GM21360 (cell line): ENCODE data around the gene RASL11B.

Experiments
- ATAC-seq: cut with Tn5 transposase; IDR thresholded peaks from one replicate; pipeline ENCODE4 v1.9.1; 2021; ENCODE audit warnings: mild to moderate bottlenecking, moderate library complexity; ENCODE audit not compliant: unreplicated experiment

The RASL11B gene

DNA sequence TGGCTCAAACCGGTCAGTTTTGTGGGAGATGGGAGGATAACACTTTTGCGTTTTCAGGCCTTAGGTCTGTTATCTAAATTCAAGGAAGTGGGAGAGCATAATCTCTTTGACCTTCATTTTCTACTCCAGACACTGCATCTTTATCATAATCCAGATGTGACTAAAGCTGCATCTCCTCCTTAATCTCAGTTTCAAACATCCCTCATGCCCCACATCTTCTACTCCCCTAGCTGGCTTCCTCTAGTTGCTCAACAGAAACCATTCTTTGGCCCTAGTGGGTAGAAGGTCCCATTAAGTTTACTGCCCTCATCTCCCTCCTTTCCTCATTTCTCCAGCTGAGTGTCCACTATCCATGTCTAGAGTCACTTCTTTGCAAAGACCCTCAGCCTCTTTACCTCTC is 18.8 kb upstream of the RASL11B start:
- ATAC-seq, result no peak

DNA sequence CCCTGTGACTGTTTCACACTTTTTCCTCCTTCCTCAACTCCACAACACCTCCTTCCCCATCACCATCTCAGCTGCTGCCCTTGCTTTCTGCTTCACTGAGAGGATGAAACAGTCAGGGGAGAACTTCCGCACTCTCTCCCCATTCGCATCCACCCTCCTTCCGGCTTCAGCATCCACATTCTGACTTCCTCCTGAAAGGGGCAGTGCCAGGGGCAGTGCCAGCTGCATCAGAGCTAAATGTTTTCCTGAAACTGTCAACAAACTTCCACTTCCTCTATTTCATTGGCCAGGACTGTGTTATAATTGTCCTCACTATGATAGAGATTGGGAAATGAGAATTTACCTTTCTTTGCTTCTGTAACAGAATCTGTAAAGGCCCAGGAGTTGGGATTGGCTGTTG is 18.2 kb upstream of the RASL11B start:
- ATAC-seq, result peak; percentile 55

DNA sequence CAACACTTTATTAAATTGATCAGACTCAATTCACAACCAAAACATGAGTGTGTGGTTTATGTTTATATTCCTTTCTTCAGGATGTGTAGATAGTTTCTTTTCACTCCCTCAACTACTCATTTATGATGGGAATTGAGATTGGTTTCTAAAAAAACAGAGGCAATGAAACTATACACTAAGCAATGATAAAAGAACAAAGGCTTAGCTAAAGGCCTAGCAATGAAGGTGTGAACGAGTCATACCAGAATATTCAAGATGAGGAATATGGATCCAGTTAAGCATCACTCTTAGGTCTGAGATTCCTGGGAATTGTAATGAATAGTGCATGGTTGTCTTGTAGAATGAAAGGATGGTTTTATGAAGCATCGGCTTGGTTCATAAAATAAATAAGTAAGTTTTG is 17.5 kb upstream of the RASL11B start:
- no peak for ATAC-seq

DNA sequence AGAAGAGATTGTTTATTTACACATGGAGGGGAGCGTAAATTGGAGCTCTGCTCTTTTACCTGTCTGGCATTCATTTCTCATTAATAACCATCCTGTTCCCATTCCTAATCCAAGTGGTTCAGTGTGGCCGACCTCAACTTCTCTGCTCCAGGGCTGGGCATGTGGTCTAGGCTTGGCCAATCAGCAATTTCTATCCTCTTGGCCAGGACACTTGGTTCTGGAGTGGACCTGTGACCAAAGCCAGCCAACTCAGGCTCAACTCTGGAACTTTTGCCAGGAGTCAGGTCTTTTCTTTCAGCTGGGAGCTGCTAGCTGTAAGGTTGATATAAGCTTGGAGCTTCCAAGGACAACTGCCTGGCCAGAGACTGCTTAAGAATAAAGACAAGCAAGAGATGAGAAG is 15.6 kb upstream of the RASL11B start:
- ATAC-seq, result no peak

DNA sequence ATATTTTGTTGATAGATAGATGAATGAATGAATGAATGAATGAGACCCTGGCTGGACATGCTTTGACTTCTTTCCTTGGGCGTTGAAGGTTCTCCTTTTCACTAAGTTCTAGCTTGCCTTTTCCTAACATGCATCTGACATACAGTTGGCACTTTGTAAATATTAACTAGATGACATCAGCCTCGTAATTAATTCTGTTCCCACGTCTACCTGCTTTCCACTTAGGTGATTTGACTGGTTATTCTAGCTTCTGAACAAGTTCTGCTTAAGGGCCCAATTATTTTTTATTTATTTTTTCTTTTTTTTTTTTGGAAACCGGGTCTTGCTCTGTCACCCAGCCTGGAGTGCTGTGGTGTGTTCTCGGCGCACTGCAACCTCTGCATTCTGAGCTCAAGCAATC is 13.9 kb upstream of the RASL11B start:
- ATAC-seq, result no peak

DNA sequence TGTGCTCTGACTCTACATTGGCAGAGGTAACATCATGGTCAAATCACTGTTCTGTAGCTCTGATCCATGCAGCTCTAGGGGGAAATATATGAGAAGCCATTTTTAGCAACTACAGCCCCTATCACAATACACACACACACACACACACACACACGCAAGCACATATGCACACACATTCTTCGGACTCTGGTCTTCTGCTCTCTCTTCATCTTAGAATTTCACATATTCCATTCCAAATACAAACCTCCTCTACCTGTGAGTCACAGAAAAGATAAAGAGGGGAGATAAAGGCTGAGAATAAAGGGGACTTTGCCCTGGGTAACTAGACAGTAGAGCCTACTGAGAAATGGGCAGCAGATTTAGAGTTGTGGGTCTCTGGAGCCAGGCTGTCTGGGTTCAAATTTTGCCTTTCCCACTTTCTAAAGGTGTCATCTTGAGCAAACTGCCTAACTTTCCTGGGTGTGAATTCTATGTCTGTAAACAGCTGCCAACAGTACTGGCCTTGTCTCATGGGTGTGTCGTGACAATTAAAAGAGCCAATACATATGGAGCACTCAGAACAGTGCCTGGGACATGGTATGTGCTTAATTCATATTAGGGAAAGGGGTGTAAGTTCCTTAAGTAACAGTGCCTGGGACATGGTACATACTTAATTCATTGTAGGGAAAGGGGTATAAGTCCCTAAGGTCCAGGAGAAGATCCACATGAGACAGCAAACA is 11.6 kb upstream of the RASL11B start:
- no peak for ATAC-seq

DNA sequence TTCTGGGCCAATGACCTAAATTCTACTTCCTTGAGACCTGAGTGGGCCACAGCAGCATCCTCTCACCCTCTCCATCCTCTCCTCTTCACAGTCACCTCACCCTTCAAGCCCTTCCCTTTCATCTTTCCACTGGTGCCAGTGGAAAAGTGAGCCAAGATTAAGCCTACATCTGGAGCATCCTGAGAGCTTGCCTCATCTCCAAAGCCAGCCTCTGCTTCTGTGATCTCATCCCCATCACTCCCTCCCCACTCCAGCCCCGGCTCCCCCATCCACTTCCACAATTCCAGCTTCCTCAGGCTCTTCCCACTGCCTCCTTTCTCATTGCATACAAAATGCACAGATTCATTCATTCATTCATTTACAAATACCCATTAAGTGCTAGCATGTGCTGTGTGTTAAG is 10.1 kb upstream of the RASL11B start:
- ATAC-seq, result no peak

DNA sequence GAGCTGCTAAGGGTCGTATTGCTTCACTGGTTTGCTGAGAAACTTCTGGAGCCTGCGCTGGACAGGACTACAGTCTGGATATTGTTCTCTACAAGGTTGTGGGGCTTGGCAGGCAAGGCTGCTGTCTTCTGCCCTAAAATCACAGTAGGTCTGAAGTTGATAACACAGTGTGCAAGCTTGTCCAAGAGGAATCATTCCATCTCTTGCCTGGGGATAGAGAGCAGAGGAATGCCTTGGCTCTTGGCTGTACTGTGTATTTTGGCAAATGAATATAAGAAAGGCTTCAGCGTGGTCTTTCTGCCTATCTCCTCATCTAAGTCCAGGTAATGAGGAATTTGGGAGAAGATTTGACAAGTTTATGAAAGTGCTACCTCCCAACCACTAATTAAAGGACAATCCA is 9.4 kb upstream of the RASL11B start:
- no peak for ATAC-seq

DNA sequence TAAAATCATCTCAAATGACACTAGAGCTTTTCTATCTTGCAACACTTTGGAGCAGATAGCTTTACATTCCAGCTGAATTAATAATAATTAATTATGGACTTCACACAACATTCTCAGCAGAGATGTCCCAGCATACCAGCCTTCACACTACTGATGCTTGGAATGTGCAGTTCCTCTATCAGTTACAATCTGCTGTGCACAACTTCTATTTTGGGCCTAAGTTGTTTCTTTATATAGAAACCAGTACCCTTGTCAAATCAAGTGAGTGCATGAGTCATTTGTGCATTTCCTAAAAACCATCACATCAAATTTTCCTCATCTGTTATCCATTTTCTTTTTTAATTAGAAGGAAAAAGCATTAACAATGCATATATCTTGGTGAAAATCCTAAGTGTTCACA is 8.8 kb upstream of the RASL11B start:
- ATAC-seq, result no peak

DNA sequence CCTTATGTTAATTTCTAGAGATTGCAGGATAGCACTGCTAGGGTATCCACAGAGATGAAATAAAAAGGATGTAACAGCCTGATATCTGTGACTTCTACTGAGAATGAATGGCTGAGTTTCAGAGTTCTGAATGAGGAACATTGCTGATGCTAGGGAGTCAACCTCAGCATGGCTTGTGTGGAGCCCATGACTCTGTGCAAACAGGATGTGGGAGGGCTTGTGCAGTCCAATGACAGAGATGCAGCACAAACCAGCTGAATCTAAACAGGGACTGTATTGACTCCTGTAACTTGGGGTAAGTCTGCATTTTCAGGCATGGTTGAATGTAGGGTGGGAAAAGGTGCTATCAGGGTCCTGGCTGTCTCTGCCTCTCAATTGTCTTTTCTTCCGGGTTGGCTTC is 5.3 kb upstream of the RASL11B start:
- no peak for ATAC-seq

DNA sequence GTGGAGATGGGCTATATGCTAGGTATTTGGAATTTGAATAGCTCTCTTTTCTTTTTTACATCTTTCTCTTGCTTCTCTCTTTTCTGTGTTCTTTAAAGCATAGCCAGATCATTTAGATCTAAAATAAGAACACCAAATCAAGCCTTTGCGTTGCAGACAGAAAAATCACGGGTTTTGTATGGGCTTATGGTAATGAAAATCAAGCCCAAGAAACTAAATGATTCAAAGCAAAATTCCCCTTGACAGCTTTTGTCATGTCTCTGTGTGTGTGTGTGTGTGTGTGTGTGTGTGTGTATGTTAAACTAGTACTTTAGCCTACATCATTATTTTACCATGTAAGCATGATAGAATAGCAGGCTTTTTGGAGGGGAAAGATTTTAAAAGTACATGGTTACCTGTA is 1.8 kb upstream of the RASL11B start:
- ATAC-seq, result no peak

DNA sequence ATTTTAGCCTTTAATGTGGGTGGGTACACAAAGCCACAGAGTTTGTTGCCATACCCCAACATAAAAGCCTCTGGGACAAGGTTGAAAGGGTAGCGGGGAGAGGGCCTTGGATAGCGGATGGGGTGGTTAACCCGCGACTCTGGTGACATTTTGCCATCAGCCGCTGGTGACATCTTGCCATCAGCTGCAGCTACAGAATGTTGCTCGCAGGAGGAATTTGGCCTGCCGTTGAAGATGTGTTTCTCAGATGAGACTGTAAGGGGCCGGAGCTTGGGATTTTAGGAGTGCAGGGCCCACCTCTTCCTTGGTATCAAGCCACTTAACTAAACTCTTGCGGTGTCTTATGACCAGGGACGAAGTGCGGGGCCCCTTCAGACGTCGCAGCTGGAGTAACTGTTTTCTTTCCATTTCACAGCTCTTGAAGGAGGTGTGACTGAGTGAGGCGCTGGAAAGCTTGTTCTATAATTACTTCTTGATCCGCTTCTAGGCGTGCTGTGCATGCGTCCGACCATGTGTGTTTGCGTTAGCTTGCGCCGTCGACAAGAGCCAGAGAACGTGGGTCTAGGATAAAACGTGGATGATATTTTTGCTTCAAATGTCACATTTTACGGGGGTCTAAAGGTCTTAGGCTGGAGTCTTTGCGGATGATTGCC is 820 bp upstream of the RASL11B start:
- ATAC-seq, result no peak

DNA sequence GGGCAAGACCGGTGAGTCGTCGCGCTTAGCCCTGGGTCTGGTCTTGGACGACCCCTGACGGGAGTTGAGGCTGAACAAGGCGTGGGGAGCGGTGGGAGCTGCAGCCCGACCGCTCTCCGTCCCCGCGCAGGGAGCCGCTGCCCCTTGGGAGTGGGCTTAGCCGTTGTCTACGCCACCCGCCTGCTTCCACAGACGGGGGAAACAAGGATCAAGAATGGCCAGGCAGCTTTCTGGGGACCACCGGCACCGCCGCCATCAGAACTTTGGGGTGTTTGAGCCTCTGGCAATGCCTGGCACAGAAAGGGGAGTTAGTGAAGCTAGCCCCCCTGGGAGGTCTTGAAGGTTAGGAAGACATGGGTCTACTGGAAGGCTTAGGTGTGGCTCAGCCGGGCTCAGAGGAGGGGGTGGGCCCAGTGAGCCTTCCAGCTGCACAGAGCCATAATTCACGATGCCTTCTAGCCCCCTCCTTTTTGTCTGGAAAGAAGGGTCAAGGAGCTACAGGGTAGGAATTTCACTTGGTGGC is 583 bp downstream of the RASL11B start:
- ATAC-seq, result no peak

DNA sequence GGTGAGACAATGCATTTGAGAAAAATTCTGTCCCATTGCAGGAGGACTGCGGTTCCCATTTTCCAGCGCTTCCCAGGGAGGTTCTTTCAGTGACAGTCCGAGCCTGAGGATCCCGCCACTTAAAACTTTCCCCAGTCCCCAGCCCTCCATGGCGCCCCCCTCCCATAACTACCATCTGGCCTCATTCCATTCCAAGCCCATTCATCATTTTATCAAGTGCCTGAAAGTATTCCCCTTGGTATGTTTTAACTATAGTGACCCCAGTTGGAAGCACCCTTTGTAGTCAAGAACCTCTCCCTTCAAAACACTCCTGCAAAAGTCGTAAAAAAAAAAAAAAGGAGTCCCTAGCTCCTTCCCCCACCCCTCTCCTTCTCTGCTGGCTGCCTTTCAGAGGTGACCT is 1.2 kb downstream of the RASL11B start:
- ATAC-seq, result no peak

DNA sequence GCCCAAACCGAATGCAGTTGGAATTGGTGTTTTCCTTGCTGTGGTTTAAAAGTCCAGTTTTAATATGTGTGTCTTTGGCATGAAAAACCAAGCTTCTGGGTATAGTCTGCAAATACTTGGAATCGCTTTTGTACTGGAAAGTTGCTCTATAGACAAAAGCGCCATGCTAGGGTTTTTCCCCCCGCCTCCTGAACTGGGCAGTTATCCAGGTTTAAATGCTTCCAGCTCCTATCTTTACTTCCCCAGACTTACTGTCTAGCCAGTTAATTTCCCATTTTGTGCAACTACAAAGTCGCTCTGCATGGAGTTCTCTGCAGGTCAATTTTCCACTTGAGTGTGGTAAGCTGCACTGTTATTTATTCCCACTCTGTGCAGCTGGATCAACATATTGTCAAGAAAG is 2.7 kb downstream of the RASL11B start:
- no peak for ATAC-seq

DNA sequence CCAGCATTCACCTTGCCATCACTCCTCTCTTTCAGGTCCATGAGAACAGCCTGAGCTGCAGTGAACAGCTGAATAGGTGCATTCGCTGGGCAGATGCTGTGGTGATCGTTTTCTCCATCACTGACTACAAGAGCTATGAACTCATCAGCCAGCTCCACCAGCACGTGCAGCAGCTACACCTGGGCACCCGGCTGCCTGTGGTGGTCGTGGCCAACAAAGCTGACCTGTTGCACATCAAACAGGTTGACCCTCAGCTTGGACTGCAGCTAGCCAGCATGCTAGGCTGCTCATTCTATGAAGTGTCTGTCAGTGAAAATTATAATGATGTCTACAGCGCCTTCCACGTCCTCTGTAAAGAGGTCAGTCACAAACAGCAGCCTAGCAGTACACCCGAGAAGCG is 3.2 kb downstream of the RASL11B start:
- ATAC-seq, result no peak

DNA sequence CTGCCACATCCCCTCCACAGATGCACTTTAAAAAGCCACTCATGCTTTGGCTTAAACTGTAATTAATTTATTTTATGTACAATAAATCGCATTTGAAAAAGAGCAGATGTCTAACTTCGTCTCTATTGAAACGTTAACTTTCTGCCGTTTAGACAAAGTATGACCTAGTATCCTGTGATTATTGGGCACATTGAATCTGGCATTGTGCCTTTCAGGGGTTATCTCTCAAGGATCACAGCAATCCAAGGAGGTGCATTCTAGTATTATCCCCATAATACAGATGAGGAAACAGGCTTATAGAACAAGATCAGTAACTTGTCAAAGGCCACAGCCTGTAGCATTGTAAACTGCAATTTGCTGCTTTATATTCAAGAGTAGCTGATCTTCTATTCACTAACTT is 4.6 kb downstream of the RASL11B start:
- ATAC-seq, result no peak

DNA sequence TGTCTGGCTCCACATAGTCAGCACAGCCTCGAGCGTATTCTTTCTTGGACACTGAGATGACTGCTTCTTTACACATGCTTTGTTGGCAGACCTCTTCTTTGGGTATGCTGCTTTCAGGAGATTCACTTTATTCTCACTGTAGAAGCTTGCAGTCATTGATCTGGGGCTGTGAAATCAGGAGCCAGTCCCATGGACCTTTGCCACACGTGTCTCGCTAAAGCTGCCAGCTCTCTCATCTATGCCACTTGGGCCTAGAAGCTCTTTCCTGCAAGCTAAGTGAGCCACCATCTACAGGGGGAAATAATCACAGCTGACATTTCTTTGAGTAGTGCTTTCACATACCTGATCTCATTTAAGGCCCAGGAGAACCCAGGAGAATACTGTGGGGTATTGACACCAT is 5.0 kb downstream of the RASL11B start:
- no peak for ATAC-seq

DNA sequence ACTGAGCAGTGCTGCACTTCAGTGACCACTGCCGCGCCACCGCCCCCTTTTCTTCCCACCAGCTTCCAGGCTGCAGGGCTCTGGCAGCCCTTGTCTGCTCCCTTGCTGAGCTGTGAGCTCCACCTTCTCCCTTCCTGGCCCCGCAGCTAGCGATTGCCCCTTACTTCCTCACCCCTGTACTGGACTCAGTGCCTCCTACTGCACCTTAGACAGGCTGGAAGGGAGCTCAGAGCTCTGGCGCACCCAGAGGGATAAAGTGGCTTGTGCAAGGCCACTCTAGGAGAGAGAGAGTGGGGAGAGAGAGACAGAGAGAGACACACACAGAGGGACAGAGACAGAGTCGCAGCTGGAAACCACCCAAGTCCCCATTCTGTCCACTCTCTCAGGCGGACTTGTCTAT is 6.0 kb downstream of the RASL11B start:
- no peak for ATAC-seq

DNA sequence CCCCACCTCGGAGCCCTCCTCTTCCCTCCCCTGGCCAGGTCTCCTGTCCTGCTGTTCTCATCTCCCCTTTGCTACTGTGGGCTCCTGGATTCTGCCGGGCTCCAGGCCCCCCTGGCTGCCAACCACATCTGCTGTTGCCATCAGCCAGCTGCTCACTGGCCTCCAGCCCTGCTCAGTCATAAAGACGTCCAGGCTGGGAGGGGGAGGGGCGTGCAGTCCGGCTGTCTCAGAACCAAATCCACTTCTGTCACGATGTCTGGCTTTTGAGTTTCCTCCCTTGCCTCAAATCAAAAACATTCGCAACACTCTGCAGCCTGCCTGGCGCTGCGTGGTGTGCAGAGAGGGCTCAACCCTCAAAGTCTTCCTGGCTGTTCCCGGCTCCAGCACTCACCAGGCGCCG is 7.1 kb downstream of the RASL11B start:
- ATAC-seq, result no peak

DNA sequence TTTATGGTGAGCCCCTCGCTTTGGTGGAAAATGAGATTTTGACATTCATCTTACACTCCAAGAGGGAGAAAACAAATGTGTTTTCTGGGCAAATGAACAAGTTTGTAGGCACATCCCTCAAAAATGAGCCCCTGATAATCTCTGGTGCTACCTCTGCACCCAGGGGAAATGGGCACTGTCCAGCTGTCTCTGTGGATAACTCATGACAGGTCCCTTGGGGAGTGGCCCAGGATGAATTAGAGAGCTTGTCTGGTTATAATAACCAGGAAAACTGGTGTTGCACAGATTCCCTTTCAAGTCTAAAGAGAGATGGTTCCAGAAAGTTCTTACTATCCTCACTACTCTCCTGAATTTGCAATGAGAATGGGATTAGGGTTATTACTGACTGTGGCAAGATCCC is 7.5 kb downstream of the RASL11B start:
- ATAC-seq, result no peak

DNA sequence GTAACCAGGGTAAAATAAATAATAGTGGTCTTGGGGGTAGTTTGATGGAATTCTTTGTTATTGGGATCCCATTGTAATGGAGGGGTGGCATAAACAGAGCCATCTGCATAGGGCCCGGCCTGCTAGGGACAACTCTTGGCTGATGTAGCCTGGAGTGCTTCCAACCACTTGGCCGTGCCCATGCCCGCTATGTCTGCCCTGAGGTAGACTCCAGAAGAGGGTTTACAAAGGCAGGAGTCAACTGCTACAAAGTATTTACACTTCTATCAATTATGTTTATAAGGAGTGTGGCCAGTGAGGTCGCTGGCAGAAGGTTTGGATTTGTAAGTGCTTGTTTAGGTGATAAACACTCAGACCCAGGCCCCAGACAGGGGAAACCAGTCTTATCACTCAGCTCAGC is 8.1 kb downstream of the RASL11B start:
- ATAC-seq, result no peak

DNA sequence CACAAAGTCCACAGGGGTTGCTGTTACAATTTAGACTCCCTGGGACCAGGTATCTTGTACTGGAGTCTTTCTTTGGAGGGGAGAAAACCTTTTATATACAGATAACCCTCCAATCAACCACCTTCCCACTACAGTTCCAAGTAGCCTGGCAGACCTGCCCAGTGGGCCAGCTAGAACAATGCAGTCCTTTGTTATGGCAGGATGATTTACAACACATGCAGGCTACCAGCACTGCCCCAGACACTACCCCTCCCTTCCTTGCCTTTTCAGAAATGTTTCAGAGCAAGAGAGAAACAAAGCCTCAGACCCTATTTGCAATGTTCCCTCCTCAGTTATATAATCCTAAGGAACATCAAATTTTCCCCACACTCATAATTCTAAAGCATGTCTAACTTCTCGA is 11.1 kb downstream of the RASL11B start:
- no peak for ATAC-seq
